ENCODE results near the gene TUBB8B. TPM values are rescaled to one million over a fixed set of nuclear protein-coding genes. Genes with fewer than 3 reads are reported as not detected.
"Not testable (repeated sequence)": the region's sequence is repeated elsewhere in the genome, so short reads cannot be mapped to it uniquely, and the experiment has no call there.

Gene TUBB8B
- total RNA-seq, 6 donors from 2014 or later: 0.34 to 1.4 (median 1.0) TPM; not detected in 3

GRCh38 chr18:9937-10336, 39.5 kb downstream of the TUBB8B start:
- H3K27ac ChIP-seq; H3K4me3 ChIP-seq; H3K27me3 ChIP-seq; H3K9me3 ChIP-seq; H3K4me1 ChIP-seq; DNase-seq; H3K36me3 ChIP-seq; ATAC-seq (ENCODE audit: low FRiP score in 2 of 2): not testable (repeated sequence)

Small RNA genes within 50 kb of the gene (small RNA-seq; reads per million reads assigned to genes)
- gene AP001005.2: 0 reads per million in 4 donors

Other genes starting within 250 kb of the TUBB8B start
- 10 to 100 TPM; 11.5 to 41.2 (median 33.0) TPM for gene USP14, start 108.9 kb upstream of the TUBB8B start, total RNA-seq
- 10 to 100 TPM; 21.2 to 93.2 (median 30.4) TPM for gene THOC1, start 218.4 kb upstream of the TUBB8B start, total RNA-seq